Measurements from ENCODE around the gene ELP1. TPM values are rescaled to one million over a fixed set of nuclear protein-coding genes. Genes with fewer than 3 reads are reported as not detected.
A peak's percentile ranks its signal among the peaks of the same experiment; 100 is the strongest.

Gene ELP1
- total and polyA plus RNA-seq, 2 of the 4 experiments (the other 2 are of a cell fraction), result 20.0 to 43.2 TPM

- Histone ChIP-seq H3K4me2 (ENCODE audit: low read depth, low read length) (no peak within 1 kb of the TSS), H2AK5ac (ENCODE audit: low read depth, low read length) (no peak within 1 kb of the TSS), H2BK15ac (ENCODE audit: low read depth, low read length) (no peak within 1 kb of the TSS), H3K27ac (ENCODE audit: insufficient read depth, low read length) (no peak within 1 kb of the TSS), H3K4ac (ENCODE audit: low read depth, low read length) (no peak within 1 kb of the TSS), H2AK9ac (replicated peaks; ENCODE audit: low read depth, low read length, poor library complexity) (no peak within 1 kb of the TSS), H3K9me1 (ENCODE audit: insufficient read depth, low read length) (no peaks in the 10 kb centered on the region), H2BK20ac (ENCODE audit: low read depth, low read length) (no peak within 1 kb of the TSS), H3K9me3 (ENCODE audit: control insufficient read depth, insufficient read depth, low read length) (no peaks in the 10 kb centered on the region), H3K23ac (ENCODE audit: low read depth, low read length) (no peak within 1 kb of the TSS), H2BK120ac (ENCODE audit: low read depth, low read length) (no peak within 1 kb of the TSS), H3K56ac (ENCODE audit: extremely low read depth, insufficient read depth, low read length) (no peak within 1 kb of the TSS), H3K79me1 (ENCODE audit: low read depth in 1 of 2, low read length in 2 of 2) (no peaks in the 10 kb centered on the region), H3K4me3 (ENCODE audit: insufficient read depth, low read depth, low read length) (no peak within 1 kb of the TSS), H4K8ac (ENCODE audit: low read depth in 2 of 2, low read length in 2 of 2) (no peak within 1 kb of the TSS), H3K9ac (ENCODE audit: low read depth, low read length) (no peak within 1 kb of the TSS), H3K18ac (ENCODE audit: low read depth, low read length) (no peak within 1 kb of the TSS), H2BK5ac (ENCODE audit: low read depth, low read length, poor library complexity, severe bottlenecking) (no peak within 1 kb of the TSS), H3K27me3 (ENCODE audit: control insufficient read depth, insufficient read depth, low read length) (peaks cover 8% of the 10 kb centered on the region), H4K91ac (ENCODE audit: insufficient read depth, low read depth, low read length) (no peak within 1 kb of the TSS), H4K5ac (ENCODE audit: low read depth, low read length) (no peak within 1 kb of the TSS), H3K36me3 (ENCODE audit: control insufficient read depth, insufficient read depth, low read length) (no peaks in the 10 kb centered on the region), H4K20me1 (ENCODE audit: insufficient read depth, low read length) (no peaks in the 10 kb centered on the region), H3K14ac (replicated peaks; ENCODE audit: low read depth, low read length) (no peak within 1 kb of the TSS), H3K4me1 (ENCODE audit: control insufficient read depth, insufficient read depth, low read length) (no peaks in the 10 kb centered on the region), H2AFZ (replicated peaks; ENCODE audit: low read length, poor library complexity) (peak within 1 kb of the TSS; percentile 58)
- 67% methylated on average over 3 of the region's 7 CpGs; no CpG with 5 or more reads in 1 of the 2 experiments for WGBS, 2 experiments (ENCODE audit: extremely low coverage in 2 of 2, insufficient read length in 1 of 2)
- dilution Hi-C loops (cut with HindIII; ENCODE audit: low sequenced_read_pairs, unreplicated experiment) (no loop called here), intact Hi-C loops (cut with micrococcal nuclease) (no loop called here), in situ Hi-C loops (cut with MboI; ENCODE audit: low sequenced_read_pairs) (no loop called here)
- no peak for ATAC-seq (ENCODE audit: low read depth)
- CTCF ChIA-PET, result no interaction called here
- TF ChIP-seq RCOR1 (IDR thresholded peaks at IDR 0.05; ENCODE audit: insufficient replicate concordance, low read length), result no peak
- no peak for TF ChIP-seq NFE2L2 (IDR thresholded peaks at IDR 0.05; ENCODE audit: low read depth, low read length)
- no peak for TF ChIP-seq POLR2A (IDR thresholded peaks at IDR 0.05; ENCODE audit: low read depth, low read length)
- TF ChIP-seq, protein P1, sequence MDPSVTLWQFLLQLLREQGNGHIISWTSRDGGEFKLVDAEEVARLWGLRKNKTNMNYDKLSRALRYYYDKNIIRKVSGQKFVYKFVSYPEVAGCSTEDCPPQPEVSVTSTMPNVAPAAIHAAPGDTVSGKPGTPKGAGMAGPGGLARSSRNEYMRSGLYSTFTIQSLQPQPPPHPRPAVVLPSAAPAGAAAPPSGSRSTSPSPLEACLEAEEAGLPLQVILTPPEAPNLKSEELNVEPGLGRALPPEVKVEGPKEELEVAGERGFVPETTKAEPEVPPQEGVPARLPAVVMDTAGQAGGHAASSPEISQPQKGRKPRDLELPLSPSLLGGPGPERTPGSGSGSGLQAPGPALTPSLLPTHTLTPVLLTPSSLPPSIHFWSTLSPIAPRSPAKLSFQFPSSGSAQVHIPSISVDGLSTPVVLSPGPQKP (IDR thresholded peaks at IDR 0.05; ENCODE audit: borderline replicate concordance, low read depth, low read length), result no peak
- no peak for TF ChIP-seq FOS (IDR thresholded peaks at IDR 0.05; ENCODE audit: low read depth, low read length)
- no peak for TF ChIP-seq RFX5 (IDR thresholded peaks at IDR 0.05; ENCODE audit: low read depth, low read length)
- TF ChIP-seq CEBPB (IDR thresholded peaks at IDR 0.05; ENCODE audit: low read depth, low read length), result no peak
- no peak for TF ChIP-seq BHLHE40 (IDR thresholded peaks at IDR 0.05; ENCODE audit: low read depth, low read length)
- no peak for TF ChIP-seq MXI1 (IDR thresholded peaks at IDR 0.05; ENCODE audit: borderline replicate concordance, low read depth, low read length)
- TF ChIP-seq MAFK (IDR thresholded peaks at IDR 0.05; ENCODE audit: low read depth, low read length), result no peak
- TF ChIP-seq USF2 (IDR thresholded peaks at IDR 0.05; ENCODE audit: low read depth, low read length), result no peak
- TF ChIP-seq, protein P2, sequence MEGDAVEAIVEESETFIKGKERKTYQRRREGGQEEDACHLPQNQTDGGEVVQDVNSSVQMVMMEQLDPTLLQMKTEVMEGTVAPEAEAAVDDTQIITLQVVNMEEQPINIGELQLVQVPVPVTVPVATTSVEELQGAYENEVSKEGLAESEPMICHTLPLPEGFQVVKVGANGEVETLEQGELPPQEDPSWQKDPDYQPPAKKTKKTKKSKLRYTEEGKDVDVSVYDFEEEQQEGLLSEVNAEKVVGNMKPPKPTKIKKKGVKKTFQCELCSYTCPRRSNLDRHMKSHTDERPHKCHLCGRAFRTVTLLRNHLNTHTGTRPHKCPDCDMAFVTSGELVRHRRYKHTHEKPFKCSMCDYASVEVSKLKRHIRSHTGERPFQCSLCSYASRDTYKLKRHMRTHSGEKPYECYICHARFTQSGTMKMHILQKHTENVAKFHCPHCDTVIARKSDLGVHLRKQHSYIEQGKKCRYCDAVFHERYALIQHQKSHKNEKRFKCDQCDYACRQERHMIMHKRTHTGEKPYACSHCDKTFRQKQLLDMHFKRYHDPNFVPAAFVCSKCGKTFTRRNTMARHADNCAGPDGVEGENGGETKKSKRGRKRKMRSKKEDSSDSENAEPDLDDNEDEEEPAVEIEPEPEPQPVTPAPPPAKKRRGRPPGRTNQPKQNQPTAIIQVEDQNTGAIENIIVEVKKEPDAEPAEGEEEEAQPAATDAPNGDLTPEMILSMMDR (conservative IDR thresholded peaks at IDR 0.05; ENCODE audit: low read depth, low read length), result no peak
- no peak for TF ChIP-seq CHD1 (IDR thresholded peaks at IDR 0.05; ENCODE audit: low read depth, low read length)
- POLR2A ChIA-PET (ENCODE audit: unreplicated experiment), result no interaction called here
- no peak for DNase-seq
- BruUV-seq (replicated peaks), result no TSS peak
These were observed 78.0 kb downstream of the ELP1 start, which contains the start of gene ACTL7B for GRCh38 chr9:108855888-108856287. TSS of gene ACTL7B (minus strand) at chr9:108855986. CDS start at chr9:108855930, 56 bp downstream.
